Liver (tissue), 3 donors: ENCODE results near the gene PDE4C.

Experiments used
- HNF4G ChIP-seq: IDR thresholded peaks from 2 replicates; pipeline ENCODE4 v1.6.1; 2016; ENCODE audit warnings: antibody characterized with exemption
- JUND ChIP-seq, 2 donors: IDR thresholded peaks; 2 replicates each; pipeline ENCODE4 v1.6.1; 2016; ENCODE audit warnings: antibody characterized with exemption in 2 of 2
- NR2F2 ChIP-seq: IDR thresholded peaks from 2 replicates; pipeline ENCODE4 v1.6.1; 2016; ENCODE audit warnings: antibody characterized with exemption
- RAD21 ChIP-seq, 2 donors: IDR thresholded peaks; 2 replicates each; pipeline ENCODE4 v1.6.1; 2016; ENCODE audit warnings: antibody characterized with exemption in 2 of 2, mild to moderate bottlenecking in 2 of 2
- RXRA ChIP-seq, 2 donors: IDR thresholded peaks; 2 replicates each; pipeline ENCODE4 v1.6.1; 2017 to 2018; ENCODE audit warnings: antibody characterized with exemption in 2 of 2, mild to moderate bottlenecking in 1 of 2
- SP1 ChIP-seq: IDR thresholded peaks from 2 replicates; pipeline ENCODE4 v1.6.1; 2018; ENCODE audit warnings: antibody characterized with exemption, mild to moderate bottlenecking
- TAF1 ChIP-seq: conservative IDR thresholded peaks from 2 replicates; pipeline ENCODE4 v1.6.1; 2016; ENCODE audit warnings: antibody characterized with exemption, mild to moderate bottlenecking
- YY1 ChIP-seq: IDR thresholded peaks from 2 replicates; pipeline ENCODE4 v1.6.1; 2016; ENCODE audit warnings: antibody characterized with exemption, mild to moderate bottlenecking
- TF ChIP-seq, protein P1 (sequence below): fragments of 150-350 bp; IDR thresholded peaks from 2 replicates; pipeline ENCODE4 v1.5.1; 2017; ENCODE audit warnings: improper control_type of control experiment, low read depth, low read length; ENCODE audit not compliant: missing input control
- TF ChIP-seq, protein P2 (sequence below): IDR thresholded peaks from 2 replicates; pipeline ENCODE4 v1.6.1; 2016; ENCODE audit warnings: antibody characterized with exemption, mild to moderate bottlenecking
- TF ChIP-seq, protein P3 (sequence below): IDR thresholded peaks from 2 replicates; pipeline ENCODE4 v1.6.1; 2016; ENCODE audit warnings: antibody characterized with exemption
- donor health status: healthy.
- donor health status: healthy.

DNA sequence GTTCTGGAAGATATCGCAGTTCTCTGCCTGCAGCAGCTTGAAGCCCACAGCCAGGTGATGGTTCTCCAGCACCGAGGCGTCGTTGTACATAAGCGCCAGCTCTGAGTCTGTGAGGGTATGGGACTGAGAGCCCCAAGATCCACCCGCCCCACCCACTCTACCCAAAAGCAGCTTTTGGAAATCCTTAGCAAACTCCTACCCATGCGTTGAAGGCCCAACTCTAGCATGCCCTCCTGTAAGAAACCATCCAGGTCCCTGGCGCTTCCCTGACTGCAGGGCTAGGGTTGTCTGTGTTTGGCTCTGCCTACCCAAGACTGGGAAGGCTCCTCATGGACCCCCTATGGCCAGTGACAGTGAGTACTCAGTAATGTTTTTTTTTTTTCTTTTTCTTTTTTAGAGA, 9.4 kb downstream of the PDE4C start:
- TF ChIP-seq, protein P1, sequence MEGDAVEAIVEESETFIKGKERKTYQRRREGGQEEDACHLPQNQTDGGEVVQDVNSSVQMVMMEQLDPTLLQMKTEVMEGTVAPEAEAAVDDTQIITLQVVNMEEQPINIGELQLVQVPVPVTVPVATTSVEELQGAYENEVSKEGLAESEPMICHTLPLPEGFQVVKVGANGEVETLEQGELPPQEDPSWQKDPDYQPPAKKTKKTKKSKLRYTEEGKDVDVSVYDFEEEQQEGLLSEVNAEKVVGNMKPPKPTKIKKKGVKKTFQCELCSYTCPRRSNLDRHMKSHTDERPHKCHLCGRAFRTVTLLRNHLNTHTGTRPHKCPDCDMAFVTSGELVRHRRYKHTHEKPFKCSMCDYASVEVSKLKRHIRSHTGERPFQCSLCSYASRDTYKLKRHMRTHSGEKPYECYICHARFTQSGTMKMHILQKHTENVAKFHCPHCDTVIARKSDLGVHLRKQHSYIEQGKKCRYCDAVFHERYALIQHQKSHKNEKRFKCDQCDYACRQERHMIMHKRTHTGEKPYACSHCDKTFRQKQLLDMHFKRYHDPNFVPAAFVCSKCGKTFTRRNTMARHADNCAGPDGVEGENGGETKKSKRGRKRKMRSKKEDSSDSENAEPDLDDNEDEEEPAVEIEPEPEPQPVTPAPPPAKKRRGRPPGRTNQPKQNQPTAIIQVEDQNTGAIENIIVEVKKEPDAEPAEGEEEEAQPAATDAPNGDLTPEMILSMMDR: no peak
- no peak for TF ChIP-seq NR2F2
- TF ChIP-seq TAF1: no peak
- TF ChIP-seq SP1: no peak
- TF ChIP-seq, protein P2, sequence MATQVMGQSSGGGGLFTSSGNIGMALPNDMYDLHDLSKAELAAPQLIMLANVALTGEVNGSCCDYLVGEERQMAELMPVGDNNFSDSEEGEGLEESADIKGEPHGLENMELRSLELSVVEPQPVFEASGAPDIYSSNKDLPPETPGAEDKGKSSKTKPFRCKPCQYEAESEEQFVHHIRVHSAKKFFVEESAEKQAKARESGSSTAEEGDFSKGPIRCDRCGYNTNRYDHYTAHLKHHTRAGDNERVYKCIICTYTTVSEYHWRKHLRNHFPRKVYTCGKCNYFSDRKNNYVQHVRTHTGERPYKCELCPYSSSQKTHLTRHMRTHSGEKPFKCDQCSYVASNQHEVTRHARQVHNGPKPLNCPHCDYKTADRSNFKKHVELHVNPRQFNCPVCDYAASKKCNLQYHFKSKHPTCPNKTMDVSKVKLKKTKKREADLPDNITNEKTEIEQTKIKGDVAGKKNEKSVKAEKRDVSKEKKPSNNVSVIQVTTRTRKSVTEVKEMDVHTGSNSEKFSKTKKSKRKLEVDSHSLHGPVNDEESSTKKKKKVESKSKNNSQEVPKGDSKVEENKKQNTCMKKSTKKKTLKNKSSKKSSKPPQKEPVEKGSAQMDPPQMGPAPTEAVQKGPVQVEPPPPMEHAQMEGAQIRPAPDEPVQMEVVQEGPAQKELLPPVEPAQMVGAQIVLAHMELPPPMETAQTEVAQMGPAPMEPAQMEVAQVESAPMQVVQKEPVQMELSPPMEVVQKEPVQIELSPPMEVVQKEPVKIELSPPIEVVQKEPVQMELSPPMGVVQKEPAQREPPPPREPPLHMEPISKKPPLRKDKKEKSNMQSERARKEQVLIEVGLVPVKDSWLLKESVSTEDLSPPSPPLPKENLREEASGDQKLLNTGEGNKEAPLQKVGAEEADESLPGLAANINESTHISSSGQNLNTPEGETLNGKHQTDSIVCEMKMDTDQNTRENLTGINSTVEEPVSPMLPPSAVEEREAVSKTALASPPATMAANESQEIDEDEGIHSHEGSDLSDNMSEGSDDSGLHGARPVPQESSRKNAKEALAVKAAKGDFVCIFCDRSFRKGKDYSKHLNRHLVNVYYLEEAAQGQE: no peak
- no peak for TF ChIP-seq RAD21 (IDR thresholded peaks at IDR 0.05)
- TF ChIP-seq, protein P3, sequence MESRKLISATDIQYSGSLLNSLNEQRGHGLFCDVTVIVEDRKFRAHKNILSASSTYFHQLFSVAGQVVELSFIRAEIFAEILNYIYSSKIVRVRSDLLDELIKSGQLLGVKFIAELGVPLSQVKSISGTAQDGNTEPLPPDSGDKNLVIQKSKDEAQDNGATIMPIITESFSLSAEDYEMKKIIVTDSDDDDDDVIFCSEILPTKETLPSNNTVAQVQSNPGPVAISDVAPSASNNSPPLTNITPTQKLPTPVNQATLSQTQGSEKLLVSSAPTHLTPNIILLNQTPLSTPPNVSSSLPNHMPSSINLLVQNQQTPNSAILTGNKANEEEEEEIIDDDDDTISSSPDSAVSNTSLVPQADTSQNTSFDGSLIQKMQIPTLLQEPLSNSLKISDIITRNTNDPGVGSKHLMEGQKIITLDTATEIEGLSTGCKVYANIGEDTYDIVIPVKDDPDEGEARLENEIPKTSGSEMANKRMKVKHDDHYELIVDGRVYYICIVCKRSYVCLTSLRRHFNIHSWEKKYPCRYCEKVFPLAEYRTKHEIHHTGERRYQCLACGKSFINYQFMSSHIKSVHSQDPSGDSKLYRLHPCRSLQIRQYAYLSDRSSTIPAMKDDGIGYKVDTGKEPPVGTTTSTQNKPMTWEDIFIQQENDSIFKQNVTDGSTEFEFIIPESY: no peak
- no peak for TF ChIP-seq HNF4G
- no peak for TF ChIP-seq JUND (IDR thresholded peaks at IDR 0.05)
- TF ChIP-seq RXRA (IDR thresholded peaks at IDR 0.05): no peak
- TF ChIP-seq YY1: no peak
